Fibroblast of lung (primary cell): ENCODE data around the gene TGFB1. TPM values are rescaled to one million over a fixed set of nuclear protein-coding genes. Genes with fewer than 3 reads are reported as not detected.

Experiments
- DNase-seq, 2 donors: peaks; one replicate each; pipeline versions ENCODE4 v3.0.0 to v3.0.0-alpha.2; 2010; ENCODE audit warnings: low read depth in 2 of 2
- H2AFZ ChIP-seq: 2 replicates; pipeline ENCODE4 v1.5.1; 2012; ENCODE audit warnings: low read length, control low read depth, inconsistent platforms
- H3K27ac ChIP-seq: 2 replicates; pipeline ENCODE4 v1.5.1; 2011; ENCODE audit warnings: low read length, control low read depth; ENCODE audit not compliant: insufficient read depth
- H3K27me3 ChIP-seq: 2 replicates; pipeline ENCODE4 v1.5.1; 2011; ENCODE audit warnings: mild to moderate bottlenecking, low read length; ENCODE audit not compliant: control insufficient read depth, insufficient read depth
- H3K36me3 ChIP-seq: 2 replicates; pipeline ENCODE4 v1.5.1; 2011; ENCODE audit warnings: low read length; ENCODE audit not compliant: control insufficient read depth, insufficient read depth
- H3K4me1 ChIP-seq: 2 replicates; pipeline ENCODE4 v1.5.1; 2011; ENCODE audit warnings: low read length; ENCODE audit not compliant: control insufficient read depth, insufficient read depth; ENCODE audit errors: extremely low read depth
- H3K4me2 ChIP-seq: 2 replicates; pipeline ENCODE4 v1.5.1; 2011; ENCODE audit warnings: low read length, control low read depth; ENCODE audit not compliant: insufficient read depth; ENCODE audit errors: extremely low read depth
- H3K4me3 ChIP-seq, 4 experiments: fragments of 200-600 bp in 1 of 4; sonication (generic) in 1 of 4; replicated peaks in 1 of 4; 2 replicates each; pipeline ENCODE4 v1.5.1; 2011 to 2016; ENCODE audit warnings: low read length in 4 of 4, low read depth in 3 of 4, mild to moderate bottlenecking in 3 of 4, control low read depth in 2 of 4, inconsistent platforms in 1 of 4, mixed read lengths in 1 of 4; ENCODE audit not compliant: insufficient read depth in 1 of 4; ENCODE audit errors: control extremely low read depth in 1 of 4
- H3K79me2 ChIP-seq: 2 replicates; pipeline ENCODE4 v1.5.1; 2012; ENCODE audit warnings: mild to moderate bottlenecking, low read length, inconsistent platforms; ENCODE audit not compliant: control insufficient read depth, insufficient read depth
- H3K9ac ChIP-seq: 2 replicates; pipeline ENCODE4 v1.5.1; 2011; ENCODE audit warnings: mild to moderate bottlenecking, low read length, control low read depth; ENCODE audit not compliant: insufficient read depth
- H3K9me3 ChIP-seq: 2 replicates; pipeline ENCODE4 v1.5.1; 2012; ENCODE audit warnings: low read depth, low read length; ENCODE audit not compliant: control insufficient read depth, insufficient read depth
- H4K20me1 ChIP-seq: 2 replicates; pipeline ENCODE4 v1.5.1; 2011; ENCODE audit warnings: low read length; ENCODE audit not compliant: control insufficient read depth, insufficient read depth; ENCODE audit errors: extremely low read depth
- CTCF ChIP-seq, 2 donors: IDR thresholded peaks in 1 of 2; conservative IDR thresholded peaks in 1 of 2; 1 replicate in 1 of 2; 2 replicates in 1 of 2; pipeline ENCODE4 v1.5.1; 2011 to 2012; ENCODE audit warnings: low read length in 2 of 2, control low read depth in 1 of 2, inconsistent platforms in 1 of 2, low read depth in 1 of 2, mild to moderate bottlenecking in 1 of 2
- EZH2 ChIP-seq: IDR thresholded peaks from 2 replicates; pipeline ENCODE4 v1.5.1; 2012; ENCODE audit warnings: low read length, control low read depth, mild to moderate bottlenecking; ENCODE audit errors: missing control alignments
- polyA plus RNA-seq, 2 donors: library from polyadenylated mRNA; depleted of rRNA in 1 of 2; stranded (reverse) in 1 of 2; unstranded in 1 of 2; fragments of >200 nt; gene quantifications; 2 replicates each; pipeline ENCODE4 v1.2.1, GENCODE V29; 2011 to 2012; ENCODE audit warnings: missing spikeins in 1 of 2
- total RNA-seq: library from RNA; depleted of rRNA; stranded (reverse); fragments of >200 nt; gene quantifications from 2 replicates; pipeline ENCODE4 v1.2.1, GENCODE V29; 2014

The TGFB1 gene
- total and polyA plus RNA-seq, 2 donors (not counting 1 experiment from before 2014, with no cell fraction given), result 4.2 to 14.4 TPM

- Histone ChIP-seq H3K79me2 (no peaks in the 10 kb centered on the region), H3K4me1 (no peaks in the 10 kb centered on the region), H3K9ac (no peak overlapping the region), H3K27ac (no peak overlapping the region), H3K4me2 (no peak overlapping the region), H3K27me3 (no peaks in the 10 kb centered on the region), H2AFZ (no peak overlapping the region), H3K4me3 (no peak overlapping the region), H4K20me1 (no peaks in the 10 kb centered on the region), H3K36me3 (peaks cover 5% of the 10 kb centered on the region), H3K9me3 (no peaks in the 10 kb centered on the region)
- no peak for TF ChIP-seq CTCF (conservative IDR thresholded peaks at IDR 0.05 in 1 of 2, IDR thresholded peaks at IDR 0.05 in 1 of 2; ENCODE audit: low read depth in 1 of 2, low read length in 2 of 2)
- no peak for TF ChIP-seq EZH2
- DNase-seq, result no peak
Observed at GRCh38 chr19:41335467-41335866, 18.3 kb downstream of the TGFB1 start.

GRCh38 chr19:41334793-41335192 lies 18.9 kb downstream of the TGFB1 start:
- Histone ChIP-seq H3K4me2 (no peak overlapping the region), H3K79me2 (no peaks in the 10 kb centered on the region), H3K27me3 (no peaks in the 10 kb centered on the region), H3K9ac (no peak overlapping the region), H3K36me3 (peaks cover 5% of the 10 kb centered on the region), H2AFZ (no peak overlapping the region), H3K9me3 (no peaks in the 10 kb centered on the region), H3K27ac (no peak overlapping the region), H3K4me1 (no peaks in the 10 kb centered on the region), H3K4me3 (no peak overlapping the region), H4K20me1 (no peaks in the 10 kb centered on the region)
- no peak for DNase-seq
- TF ChIP-seq EZH2 (no peak), CTCF (conservative IDR thresholded peaks at IDR 0.05 in 1 of 2, IDR thresholded peaks at IDR 0.05 in 1 of 2; ENCODE audit: low read depth in 1 of 2, low read length in 2 of 2) (no peak)

GRCh38 chr19:41332468-41332867 lies 21.3 kb downstream of the TGFB1 start:
- no peaks in the 10 kb centered on the region for H3K79me2 ChIP-seq
- no peaks in the 10 kb centered on the region for H3K27me3 ChIP-seq
- H3K4me1 ChIP-seq, result peaks cover 12% of the 10 kb centered on the region
- no peaks in the 10 kb centered on the region for H3K9me3 ChIP-seq
- H2AFZ ChIP-seq, result no peak overlapping the region
- no peak overlapping the region for H3K9ac ChIP-seq
- H3K4me3 ChIP-seq, result no peak overlapping the region
- TF ChIP-seq CTCF (conservative IDR thresholded peaks at IDR 0.05 in 1 of 2, IDR thresholded peaks at IDR 0.05 in 1 of 2; ENCODE audit: low read depth in 1 of 2, low read length in 2 of 2), result no peak
- H3K36me3 ChIP-seq, result peaks cover 16% of the 10 kb centered on the region
- no peak overlapping the region for H3K27ac ChIP-seq
- H4K20me1 ChIP-seq, result no peaks in the 10 kb centered on the region
- no peak overlapping the region for H3K4me2 ChIP-seq
- no peak for DNase-seq
